ENCODE results near the gene PIGM. TPM values are rescaled to one million over a fixed set of nuclear protein-coding genes. Genes with fewer than 3 reads are reported as not detected.

Gene PIGM
- total and polyA plus RNA-seq, 2 of the 13 experiments (the other 11 are each of a cell fraction or from before 2014, with no cell fraction given), result 3.4 to 4.6 TPM

GRCh38 chr1:160063176-160063575 is 31.4 kb upstream of the PIGM start:
- POLR2A ChIA-PET, result interaction anchor here (3.0 kb wide), 1 partner anchor 9 kb away, joined by 15 read pairs; no protein-coding TSS in a partner anchor
- Histone ChIP-seq H3K27me3 (ENCODE audit: control insufficient read depth in 1 of 2, insufficient read depth in 2 of 2, low read length in 2 of 2) (no peaks in the 10 kb centered on the region), H3K4me2 (ENCODE audit: low read depth, low read length) (no peak overlapping the region), H3K9me3 (ENCODE audit: low read length) (no peaks in the 10 kb centered on the region), H3K9ac (ENCODE audit: insufficient read depth, low read depth, low read length) (no peak overlapping the region), H3K79me2 (ENCODE audit: insufficient read depth, low read length) (no peaks in the 10 kb centered on the region), H3K4me1 (ENCODE audit: insufficient read depth, low read length) (peaks cover 81% of the 10 kb centered on the region), H3K4me3 (replicated peaks in 1 of 3; ENCODE audit: insufficient read depth in 1 of 3, low read depth in 2 of 3, low read length in 3 of 3) (no peak overlapping the region), H3K27ac (ENCODE audit: extremely low read length, insufficient read depth, low read length) (no peak overlapping the region), H3K36me3 (replicated peaks in 1 of 2; ENCODE audit: control insufficient read depth in 1 of 2, insufficient read depth in 2 of 2, low read length in 2 of 2) (no peaks in the 10 kb centered on the region), H2AFZ (ENCODE audit: low read length) (no peak overlapping the region), H4K20me1 (ENCODE audit: insufficient read depth, low read length) (no peaks in the 10 kb centered on the region)
- DNase-seq (ENCODE audit: low spot score) (no peak), FAIRE-seq (no peak), ATAC-seq (no peak)
- BruUV-seq (replicated peaks), result no TSS peak
- intact Hi-C loops (cut with micrococcal nuclease; ENCODE audit: unreplicated experiment), result no loop called here
- CTCF ChIA-PET (ENCODE audit: low intra/inter-chr PET ratio, low total read pairs), result no interaction called here
- in situ Hi-C loops (cut with HindIII; ENCODE audit: extremely low pct_ligation_motif_present, low pct_unique_long_range_greater_than_20kb), result no loop called here
- whole genome bisulfite sequencing (ENCODE audit: low lambda C conversion rate), result 100% methylated on average over 4 of the region's 5 CpGs
- TF ChIP-seq HNRNPUL1 (IDR thresholded peaks at IDR 0.05; ENCODE audit: low read depth, low read length) (no peak), KDM5B (CRISPR knock-in tag; IDR thresholded peaks at IDR 0.05; ENCODE audit: borderline replicate concordance) (no peak), SUZ12 (IDR thresholded peaks at IDR 0.05; ENCODE audit: low read depth, low read length) (no peak), NR2F6 (IDR thresholded peaks at IDR 0.05) (no peak), NR2F6 (CRISPR knock-in tag; IDR thresholded peaks at IDR 0.05) (no peak), ZKSCAN8 (CRISPR knock-in tag; IDR thresholded peaks at IDR 0.05; ENCODE audit: borderline replicate concordance) (no peak), MTERF4 (CRISPR knock-in tag; IDR thresholded peaks at IDR 0.05) (no peak), RERE (CRISPR knock-in tag; IDR thresholded peaks at IDR 0.05; ENCODE audit: low read depth) (no peak), ZNF646 (CRISPR knock-in tag; IDR thresholded peaks at IDR 0.05) (no peak), CBX5 (CRISPR knock-in tag; IDR thresholded peaks at IDR 0.05; ENCODE audit: borderline replicate concordance) (no peak), ZNF225 (CRISPR knock-in tag; IDR thresholded peaks at IDR 0.05) (no peak), HNRNPL (IDR thresholded peaks at IDR 0.05; ENCODE audit: low read depth, low read length) (no peak), HDAC2 (CRISPR knock-in tag; IDR thresholded peaks at IDR 0.05) (no peak), BRD4 (CRISPR knock-in tag; IDR thresholded peaks at IDR 0.05) (no peak)
